Hematopoietic multipotent progenitor cell (in vitro differentiated cells): ENCODE data around the gene KBTBD12. TPM values are rescaled to one million over a fixed set of nuclear protein-coding genes. Genes with fewer than 3 reads are reported as not detected.
"Not testable (repeated sequence)": the region's sequence is repeated elsewhere in the genome, so short reads cannot be mapped to it uniquely, and the experiment has no call there.

Experiments used
- DNase-seq, 3 donors: peaks; one replicate each; pipeline ENCODE4 v3.0.0-alpha.2; 2011 to 2015; ENCODE audit warnings: low read depth in 2 of 3, low spot score in 2 of 3
- total RNA-seq: library from RNA; depleted of rRNA; stranded (reverse); fragments of >200 nt; gene quantifications from one replicate; pipeline ENCODE4 v1.2.3, GENCODE V29; 2012

KBTBD12 gene, protein sequence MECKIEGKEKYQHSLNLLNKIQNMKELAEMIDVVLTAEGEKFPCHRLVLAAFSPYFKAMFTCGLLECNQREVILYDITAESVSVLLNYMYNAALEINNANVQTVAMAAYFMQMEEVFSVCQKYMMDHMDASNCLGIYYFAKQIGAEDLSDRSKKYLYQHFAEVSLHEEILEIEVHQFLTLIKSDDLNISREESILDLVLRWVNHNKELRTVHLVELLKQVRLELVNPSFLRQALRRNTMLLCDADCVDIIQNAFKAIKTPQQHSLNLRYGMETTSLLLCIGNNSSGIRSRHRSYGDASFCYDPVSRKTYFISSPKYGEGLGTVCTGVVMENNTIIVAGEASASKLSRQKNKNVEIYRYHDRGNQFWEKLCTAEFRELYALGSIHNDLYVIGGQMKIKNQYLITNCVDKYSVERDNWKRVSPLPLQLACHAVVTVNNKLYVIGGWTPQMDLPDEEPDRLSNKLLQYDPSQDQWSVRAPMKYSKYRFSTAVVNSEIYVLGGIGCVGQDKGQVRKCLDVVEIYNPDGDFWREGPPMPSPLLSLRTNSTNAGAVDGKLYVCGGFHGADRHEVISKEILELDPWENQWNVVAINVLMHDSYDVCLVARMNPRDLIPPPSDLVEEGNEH
- 0.27 TPM for total RNA-seq

DNA sequence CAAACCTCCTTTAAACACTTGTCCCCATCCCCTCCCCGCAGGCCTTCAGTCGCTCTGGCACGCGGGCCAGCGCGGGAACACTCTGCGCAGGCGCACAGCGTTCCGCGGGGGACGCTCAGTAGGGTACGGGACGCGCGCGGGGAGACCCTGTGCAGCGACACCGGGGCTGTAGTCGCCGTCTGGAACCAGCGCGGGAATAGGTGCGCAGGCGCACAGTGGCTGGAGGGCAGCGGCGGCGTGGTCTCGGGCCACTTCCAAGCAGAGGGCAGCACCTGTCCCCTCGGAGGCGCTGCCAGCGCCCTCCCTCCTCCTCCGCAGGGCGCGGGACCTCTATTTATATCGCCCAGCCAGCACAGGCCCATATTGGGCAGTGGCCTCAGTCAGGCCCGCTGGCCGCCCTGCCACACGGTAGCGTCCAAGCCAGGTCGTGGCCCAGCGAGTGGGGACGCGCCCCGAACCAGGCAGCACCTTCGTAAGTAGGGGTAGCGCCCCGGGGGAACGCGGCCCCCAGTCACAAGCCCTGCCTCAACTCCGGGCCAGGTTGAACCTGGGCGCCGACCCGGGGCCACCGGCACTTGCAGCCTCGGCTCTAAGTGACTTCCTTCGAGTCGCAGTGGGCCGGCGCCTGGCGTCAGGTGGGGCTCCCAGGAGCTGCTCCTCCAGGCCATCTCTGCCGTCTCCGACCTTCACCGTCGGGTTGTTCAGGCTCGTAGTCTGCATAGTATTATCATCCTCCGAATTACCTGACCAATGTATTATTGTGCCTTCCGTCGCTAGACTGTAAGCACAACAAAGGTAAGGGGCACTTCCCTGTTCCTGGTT, at the start of gene KBTBD12:
KBTBD12 (plus strand) TSS at position 118 of the 822 bp plus-strand sequence. CDS start 7,830 bp downstream, outside the sequence.
- peak in 1 of 3 donors; percentile 26 for DNase-seq

DNA sequence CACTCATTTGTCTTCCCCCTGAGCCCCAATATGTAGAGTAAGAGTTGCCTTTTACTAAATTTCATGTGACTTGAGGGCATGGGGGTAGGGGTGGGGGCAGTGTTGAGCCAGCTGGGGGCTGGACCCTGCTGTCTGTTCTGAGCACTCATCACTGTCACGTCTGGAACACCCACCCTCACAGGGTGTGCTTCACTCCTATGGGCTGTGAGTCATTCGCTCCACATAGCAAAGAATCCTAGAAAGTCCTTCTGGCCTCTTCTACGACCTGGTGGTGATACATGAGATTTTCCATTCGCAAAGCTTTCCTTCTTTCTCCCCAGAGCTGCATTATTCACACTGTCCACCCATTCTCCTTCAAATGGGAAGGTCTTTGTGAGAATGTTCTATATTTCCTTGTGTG, 49.1 kb upstream of the KBTBD12 start:
- DNase-seq: no peak

DNA sequence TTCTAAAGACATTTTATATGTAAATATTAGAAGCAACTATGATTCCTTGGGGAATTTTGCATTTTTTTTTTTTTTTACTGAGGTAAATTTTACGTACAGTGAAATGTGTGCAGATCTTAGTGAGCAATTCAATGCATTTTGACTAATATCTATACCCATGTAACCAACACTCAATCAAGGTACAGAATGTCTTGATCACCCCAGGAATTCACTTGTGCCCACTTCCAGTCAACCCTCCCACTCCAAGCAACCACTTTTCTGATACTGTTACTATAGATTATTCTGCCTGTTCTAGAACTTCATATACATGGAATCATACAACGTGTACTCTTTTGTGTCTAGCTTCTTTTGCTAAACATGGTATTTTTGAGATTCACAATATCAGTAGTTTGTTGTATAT, 47.6 kb upstream of the KBTBD12 start:
- DNase-seq: no peak

DNA sequence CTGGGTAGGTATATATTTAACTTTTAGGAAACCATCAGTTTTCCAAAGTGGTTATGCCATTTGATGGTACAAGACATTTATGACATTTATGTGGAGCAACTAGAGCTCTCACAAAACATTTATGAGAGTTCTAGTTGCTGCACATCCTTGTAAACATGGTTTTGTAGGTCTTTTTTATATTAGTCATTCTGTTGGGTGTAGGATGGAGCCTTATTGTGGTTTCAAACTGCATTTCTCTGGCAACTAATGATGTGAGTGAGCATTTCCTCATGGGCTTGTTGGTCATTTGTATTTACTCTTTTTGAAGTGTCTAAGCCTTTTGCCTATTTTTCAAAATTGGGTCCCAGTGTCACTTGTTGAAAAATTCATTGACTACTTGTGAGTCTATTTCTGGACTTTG, 47.0 kb upstream of the KBTBD12 start:
- DNase-seq: no peak

DNA sequence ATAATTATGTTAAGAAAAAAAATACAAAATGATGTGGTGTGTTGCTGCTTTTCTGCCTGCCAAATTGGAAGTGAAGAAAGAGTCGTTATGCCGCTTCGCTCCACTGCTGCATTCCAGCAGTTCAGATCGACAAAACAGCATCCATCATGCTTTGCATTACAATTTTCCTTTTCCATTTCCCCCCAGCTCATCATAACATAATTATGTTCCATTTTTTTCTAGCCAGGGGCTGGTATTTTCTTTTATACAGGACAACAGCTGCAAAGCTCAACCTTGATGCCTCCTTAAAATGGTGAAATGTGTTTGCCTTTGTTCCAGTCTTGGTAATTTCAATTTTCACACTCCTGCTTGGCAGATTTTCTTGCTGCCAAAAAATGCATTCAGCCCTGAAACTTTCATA, 44.9 kb upstream of the KBTBD12 start:
- no peak for DNase-seq

DNA sequence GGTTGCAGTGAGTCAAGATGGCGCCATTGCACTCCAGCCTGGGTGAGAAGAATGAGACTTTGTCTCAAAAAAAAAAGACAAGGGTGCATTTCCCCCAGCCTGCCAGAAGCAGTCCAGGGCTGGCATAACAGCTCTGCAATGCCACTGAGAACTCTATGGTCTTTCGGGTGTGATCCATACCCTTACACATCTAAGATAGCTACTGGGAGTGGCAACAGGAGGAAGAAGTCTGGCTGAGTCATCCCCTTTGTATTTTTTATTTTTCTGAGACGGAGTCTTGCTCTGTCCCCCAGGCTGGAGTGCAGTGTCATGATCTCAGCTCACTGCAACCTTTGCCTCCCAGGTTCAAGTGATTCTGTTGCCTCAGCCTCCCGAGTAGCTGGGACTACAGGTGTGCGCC, 40.9 kb upstream of the KBTBD12 start:
- not testable (repeated sequence) for DNase-seq

DNA sequence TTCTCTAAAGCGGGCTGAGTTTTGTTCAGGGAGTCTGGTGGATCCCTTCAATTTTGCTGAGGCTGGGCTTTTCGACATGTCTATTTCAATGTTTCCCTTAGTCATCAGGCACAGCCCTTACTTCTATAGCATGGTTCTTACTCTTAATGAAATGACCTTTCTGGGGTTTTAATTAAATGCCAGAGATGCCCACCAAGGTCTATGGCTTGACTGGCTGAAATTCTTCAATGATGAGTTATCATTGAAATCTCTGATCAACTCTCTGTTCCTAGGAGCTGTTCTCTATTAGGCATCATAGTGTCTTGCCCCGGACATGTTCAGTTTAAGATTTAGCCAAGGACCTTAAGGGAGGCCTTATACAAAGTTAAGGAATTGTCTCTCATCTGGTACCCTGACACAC, 33.4 kb upstream of the KBTBD12 start:
- DNase-seq: no peak

DNA sequence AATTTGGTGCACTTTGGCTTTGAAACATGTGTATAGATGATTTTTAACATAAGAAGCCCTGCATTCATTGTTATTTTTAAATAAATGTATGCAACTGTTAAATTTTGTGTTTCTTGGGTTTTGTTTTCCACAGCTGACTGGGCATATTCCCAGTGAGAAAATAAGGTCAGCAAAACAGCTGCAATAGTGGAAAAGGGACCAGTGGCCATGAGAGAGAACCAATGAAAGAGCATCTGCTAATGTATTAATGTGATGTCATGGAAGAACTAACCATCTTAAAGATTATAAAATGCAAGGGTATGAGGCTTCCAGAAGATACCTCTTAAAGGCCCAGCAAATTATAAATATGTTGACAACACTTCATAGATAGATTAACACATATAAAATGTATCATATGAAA, 31.0 kb upstream of the KBTBD12 start:
- no peak for DNase-seq

DNA sequence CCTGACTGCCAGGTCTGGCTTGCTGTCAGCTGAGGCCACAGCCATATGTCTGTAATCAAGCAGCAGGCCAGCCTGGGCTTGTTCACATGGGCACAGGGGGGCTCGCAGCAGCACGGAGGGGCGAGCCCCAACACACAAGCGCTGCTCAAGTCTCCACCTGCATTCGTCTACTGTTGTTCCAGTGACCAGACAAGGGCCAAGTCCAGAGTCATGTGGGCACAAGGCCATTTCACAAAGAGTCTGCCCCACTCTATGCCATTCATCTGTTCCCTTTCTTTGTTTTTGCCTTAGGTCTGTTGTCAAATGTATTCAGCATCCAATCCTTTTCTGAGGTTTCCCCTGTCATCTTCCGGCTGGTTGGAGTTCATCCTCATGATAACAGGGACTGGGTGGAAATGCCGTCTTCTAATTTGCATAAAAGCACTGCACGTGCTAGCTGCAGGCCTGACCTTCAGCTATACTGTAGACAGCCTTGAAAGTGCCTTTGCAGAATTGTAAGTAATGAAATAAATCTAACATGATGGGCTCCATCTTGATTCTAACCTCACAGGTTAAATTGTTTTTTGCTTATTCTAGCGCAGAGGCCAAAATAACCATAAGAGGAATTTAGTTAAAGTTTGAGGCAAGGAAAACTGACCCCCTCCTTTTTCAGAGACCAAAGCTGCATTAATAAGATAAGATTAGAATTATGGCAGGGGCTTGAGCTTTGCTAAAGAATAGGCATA, 28.6 kb upstream of the KBTBD12 start:
- peak in 1 of 3 donors; percentile 35 for DNase-seq

DNA sequence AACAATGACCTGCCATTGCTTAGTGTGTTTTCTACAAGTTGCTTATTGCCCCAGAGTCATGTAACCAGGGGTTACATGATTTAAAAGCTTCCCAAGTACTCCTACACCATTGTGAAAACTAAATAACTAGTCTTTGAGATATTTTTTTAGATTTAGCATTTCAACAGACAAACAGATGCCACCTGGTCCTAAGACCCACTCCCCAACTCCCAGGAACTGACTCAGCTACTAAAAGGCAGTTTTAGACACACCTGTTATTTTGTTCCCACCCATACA, 28.1 kb upstream of the KBTBD12 start:
- DNase-seq: no peak

DNA sequence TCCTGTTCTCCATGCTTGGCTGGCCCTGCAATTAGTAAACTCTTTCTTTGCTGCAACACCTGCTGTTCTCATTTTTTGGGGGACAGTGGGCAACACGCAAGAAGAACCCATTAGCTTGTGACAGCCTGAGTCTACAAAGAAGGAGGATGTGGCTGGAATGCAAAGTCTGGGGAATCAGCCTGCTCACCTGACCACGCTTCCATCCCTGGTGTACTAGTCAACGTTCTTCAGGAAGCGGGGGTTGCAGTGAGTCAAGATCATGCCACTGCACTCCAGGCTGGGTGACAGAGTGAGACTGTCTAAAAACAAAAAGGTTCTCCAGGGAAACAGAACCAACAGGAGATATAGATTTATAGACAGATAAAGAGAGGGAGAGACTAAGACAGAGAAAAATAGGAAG, 27.7 kb upstream of the KBTBD12 start:
- DNase-seq: no peak

DNA sequence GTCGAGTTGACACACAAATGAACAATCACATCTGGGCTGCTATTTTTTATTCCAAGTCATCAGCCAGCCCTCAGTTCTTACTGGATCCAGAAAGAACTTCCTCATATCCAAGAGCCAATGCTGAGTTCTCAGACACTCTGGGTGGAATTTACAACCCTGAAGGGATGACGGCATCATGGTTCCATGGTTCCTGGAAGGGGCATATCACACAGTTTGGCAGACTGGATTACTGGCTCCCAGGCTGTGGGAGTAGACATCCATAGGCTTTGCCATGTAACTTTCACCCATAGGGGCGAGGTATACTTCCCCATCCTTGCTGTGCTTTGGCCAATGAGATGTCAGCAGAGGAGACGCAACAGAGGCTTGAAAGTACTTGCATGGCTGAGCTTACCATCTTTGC, 26.9 kb upstream of the KBTBD12 start:
- DNase-seq: no peak

DNA sequence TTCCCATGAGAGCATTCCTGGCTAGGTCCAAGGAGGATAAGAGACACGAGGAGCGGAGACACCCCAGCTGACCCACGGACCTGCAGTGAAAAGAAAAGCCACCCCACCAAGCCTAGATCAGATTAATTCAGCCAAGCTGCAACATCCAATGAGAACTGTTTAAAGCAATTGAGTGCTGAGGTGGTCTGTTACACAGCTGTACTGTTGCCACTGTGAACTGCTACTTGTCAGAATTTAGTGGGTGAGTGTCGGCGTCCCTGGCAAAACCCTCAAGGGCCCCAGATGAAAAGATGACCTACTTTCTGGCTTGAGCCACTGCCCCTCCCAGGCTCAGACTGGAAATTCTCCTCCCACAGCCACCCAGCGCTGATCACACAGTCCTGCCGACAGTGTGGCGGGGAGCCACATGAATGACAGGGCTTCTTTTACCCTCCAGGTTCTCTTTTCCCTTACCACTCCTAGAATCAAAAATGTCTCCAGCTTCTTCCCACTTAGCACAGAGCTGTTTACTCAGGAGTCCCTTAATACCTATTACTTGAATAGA, 26.4 kb upstream of the KBTBD12 start:
- DNase-seq: no peak

DNA sequence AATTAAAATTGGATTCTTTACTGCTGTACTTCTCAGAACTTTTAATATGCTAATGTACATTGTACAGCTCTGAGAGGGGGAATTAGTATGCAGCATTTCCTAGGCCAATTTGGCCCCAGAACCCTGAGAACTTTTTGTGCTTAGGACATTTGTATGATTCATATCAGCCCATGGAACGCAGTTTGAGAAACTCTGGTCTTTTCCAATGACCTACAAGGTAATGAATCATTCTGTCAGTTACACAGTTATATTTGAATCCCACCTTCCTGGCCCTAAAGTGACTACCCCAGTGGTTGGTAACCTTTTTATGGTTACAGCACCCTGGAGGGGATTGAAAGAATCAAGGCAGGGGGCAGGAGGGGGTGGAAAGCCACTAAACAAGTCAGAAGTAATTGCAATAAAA, 25.6 kb upstream of the KBTBD12 start:
- no peak for DNase-seq

DNA sequence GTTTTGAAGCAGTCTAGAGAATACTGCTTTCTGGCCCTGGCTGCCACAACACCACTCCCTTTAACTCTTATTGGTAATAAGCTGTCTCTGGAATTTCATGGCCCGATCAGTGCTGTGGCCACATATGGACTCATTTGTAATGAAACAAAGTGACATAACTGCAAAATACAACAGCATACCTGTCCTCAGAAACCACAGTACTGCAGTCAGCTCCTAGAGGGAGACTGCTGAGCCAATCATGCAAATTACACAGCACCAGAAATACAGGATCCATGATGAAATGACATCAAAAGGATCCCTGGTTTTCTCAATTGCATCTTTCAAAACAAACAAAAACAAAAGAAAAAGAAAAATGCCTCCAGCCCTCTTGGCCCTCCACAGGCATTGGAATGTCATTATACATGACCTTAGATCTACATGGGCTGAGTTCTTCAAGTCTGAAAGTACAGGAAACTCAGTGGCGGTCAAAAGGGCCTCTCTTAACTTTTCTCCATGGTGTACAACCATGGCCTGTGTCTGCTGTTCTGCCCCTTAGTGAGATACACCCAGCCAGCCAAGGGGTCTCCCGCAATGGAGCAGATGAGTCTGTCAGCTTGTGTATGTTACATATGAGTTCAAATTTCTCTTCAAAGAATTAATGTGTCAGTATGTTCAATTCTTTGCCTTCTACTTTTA, 24.9 kb upstream of the KBTBD12 start:
- no peak for DNase-seq

DNA sequence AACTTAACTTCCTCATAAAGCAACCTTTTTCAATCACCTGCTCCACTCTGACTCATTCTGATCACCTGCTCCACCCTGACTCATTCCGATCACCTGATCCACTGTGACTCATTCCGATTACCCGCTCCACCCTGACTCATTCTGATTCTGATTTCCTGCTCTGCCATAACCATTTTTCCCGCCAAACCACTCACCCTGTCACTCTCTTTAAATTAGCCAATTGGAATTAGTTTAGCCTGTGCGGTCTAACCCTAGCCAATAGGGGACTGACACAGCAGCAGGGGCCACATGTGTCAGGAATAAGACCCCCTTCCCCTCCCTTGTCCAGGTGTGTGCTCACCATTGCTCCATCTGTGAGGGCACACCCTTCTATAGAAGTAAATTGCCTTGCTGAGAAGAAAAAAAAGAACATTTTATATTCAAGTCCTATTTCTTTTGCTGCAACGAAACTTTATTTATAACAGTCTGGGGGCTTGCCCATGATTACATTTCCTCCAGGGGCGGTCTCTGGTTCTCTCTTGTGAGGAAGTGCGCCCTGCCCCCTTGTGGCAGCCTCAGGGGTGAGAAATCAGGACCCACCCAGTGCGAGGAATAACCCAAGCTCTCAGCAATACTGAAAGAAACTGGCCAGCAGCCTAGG, 24.3 kb upstream of the KBTBD12 start:
- DNase-seq: not testable (repeated sequence)

DNA sequence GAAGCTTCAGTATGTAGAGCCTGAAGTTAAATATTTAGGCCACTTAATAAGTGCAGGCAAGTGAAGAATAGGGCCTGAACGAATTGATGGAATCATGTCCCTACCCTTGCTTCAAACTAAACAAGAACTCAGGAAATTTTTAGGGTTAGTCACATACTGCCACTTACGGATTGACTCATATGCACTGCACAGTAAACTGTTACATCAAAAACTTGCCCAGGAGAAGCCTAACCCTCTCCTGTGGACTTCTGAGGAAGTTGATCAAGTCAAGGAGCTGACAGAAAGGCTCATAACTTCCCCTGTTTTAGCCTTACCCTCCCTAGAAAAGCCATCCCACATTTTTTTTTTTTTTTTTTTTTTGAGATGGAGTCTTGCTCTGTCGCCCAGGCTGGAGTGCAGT, 20.6 kb upstream of the KBTBD12 start:
- DNase-seq: no peak

DNA sequence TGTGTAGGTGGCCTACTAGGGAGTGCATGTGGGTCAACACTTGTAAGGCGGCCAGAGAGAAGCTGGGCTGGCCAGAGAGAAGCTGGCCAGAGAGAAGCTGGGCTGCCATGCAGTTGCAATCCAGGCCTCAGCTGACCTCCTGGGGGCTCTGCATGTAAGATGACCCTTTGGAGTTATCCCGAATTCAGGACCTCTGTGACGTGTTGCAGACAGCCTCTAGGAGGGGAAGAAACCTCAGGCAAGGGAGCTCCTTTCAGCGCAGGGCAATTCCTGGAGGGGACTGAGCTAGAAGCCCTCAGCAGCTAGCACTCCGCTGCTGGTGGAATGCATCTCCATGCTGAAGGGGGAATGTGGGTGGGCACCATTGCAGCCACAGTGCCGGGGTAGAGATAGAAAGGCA, 15.8 kb upstream of the KBTBD12 start:
- no peak for DNase-seq

DNA sequence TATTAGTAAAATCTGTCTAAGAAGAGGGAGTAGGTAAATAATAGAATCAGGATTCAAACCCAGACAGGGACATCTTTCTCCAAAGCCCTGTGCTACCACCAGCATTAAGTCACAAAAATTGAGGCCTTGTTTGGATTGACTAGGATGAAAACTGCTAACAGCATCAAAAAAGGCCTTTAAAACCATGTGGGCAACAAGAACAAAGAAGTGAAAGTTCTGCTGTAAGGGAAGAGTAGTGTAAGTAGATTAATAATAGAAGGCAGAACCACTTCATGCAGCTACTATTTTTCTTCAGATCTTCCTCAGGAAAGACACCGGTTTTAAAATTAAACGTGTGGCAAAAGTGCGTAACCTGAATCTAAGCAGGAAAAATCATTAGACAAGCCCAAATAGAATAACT, 15.3 kb upstream of the KBTBD12 start:
- no peak for DNase-seq

DNA sequence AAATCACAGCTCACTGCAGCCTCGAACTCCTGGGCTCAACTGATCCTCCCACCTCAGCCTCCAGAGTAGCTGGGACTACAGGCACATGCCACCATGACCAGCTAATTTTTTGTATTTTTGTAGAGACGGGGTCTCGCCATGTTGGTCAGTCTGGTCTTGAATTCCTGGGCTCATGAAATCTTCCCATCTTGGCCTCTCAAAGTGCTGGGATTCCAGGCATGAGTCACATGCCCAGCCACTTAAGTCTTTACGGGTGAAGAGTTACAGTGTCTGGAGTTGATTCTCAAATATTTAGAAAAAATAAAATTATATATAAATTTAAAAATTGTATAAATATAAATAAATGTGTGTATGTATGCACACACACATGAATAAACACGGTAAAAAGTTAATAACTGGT, 14.5 kb upstream of the KBTBD12 start:
- no peak for DNase-seq
